Breast epithelium (tissue), 3 donors: Measurements from ENCODE around the gene ZNF512B.

ENCODE experiments used
- POLR2A ChIP-seq: fragments of 450-650 bp; IDR thresholded peaks from one replicate; pipeline ENCODE4 v1.6.1; 2016; ENCODE audit warnings: antibody characterized with exemption, mild to moderate bottlenecking, moderate library complexity
- TF ChIP-seq, protein P1 (sequence below), 3 donors: fragments of 450-650 bp; IDR thresholded peaks; one replicate each; pipeline ENCODE4 v1.5.1; 2016 to 2017; ENCODE audit warnings: antibody characterized with exemption in 3 of 3, mild to moderate bottlenecking in 3 of 3, moderate library complexity in 3 of 3

DNA sequence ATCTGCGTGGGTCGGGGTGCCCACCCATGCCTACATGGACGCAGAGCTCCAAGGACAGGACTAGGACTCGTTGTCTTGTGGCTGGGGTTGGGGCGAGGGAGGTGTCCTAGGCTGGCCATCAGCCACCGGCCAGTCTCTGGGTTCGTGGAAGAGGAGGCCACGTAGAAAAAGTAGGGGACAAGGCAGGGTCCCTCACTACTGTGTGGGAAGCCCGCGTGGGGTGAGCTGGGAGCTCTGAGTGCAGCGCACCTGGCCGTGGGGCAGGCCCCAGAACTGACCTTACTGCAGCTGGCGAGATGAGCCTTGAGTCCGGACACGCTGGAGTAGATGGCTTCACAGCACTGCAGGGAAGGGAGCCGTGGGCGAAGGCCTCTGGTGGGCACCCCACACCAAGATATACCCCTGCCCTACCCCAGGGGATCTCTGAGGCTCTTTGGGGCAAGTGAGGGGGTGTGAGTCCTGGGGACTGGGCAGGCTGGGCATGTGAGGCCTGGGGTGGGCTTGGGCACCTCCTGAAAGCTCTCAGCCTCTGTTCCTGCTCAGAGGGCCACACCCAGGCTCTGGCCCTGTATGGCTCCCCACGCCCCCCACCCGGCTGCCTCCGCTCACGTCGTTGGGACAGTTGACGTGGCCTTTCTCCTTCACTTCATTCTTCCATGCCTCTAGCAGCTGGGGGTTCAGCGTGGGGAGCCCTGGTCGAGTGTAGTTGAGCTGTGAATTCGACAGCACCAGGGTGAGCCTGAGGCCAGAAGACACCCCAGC, 7.9 kb downstream of the ZNF512B start:
- TF ChIP-seq, protein P1, sequence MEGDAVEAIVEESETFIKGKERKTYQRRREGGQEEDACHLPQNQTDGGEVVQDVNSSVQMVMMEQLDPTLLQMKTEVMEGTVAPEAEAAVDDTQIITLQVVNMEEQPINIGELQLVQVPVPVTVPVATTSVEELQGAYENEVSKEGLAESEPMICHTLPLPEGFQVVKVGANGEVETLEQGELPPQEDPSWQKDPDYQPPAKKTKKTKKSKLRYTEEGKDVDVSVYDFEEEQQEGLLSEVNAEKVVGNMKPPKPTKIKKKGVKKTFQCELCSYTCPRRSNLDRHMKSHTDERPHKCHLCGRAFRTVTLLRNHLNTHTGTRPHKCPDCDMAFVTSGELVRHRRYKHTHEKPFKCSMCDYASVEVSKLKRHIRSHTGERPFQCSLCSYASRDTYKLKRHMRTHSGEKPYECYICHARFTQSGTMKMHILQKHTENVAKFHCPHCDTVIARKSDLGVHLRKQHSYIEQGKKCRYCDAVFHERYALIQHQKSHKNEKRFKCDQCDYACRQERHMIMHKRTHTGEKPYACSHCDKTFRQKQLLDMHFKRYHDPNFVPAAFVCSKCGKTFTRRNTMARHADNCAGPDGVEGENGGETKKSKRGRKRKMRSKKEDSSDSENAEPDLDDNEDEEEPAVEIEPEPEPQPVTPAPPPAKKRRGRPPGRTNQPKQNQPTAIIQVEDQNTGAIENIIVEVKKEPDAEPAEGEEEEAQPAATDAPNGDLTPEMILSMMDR (IDR thresholded peaks at IDR 0.05): no peak
- TF ChIP-seq POLR2A: no peak
